Measurements from ENCODE around the gene SPTBN5. TPM values are rescaled to one million over a fixed set of nuclear protein-coding genes. Genes with fewer than 3 reads are reported as not detected.

SPTBN5 gene
- total RNA-seq, 1 experiment from 2014 or later: 2.3 TPM

GRCh38 chr15:41849204-41849603 lies 44.6 kb downstream of the SPTBN5 start:
- no peak for DNase-seq (ENCODE audit: low read depth)

DNA sequence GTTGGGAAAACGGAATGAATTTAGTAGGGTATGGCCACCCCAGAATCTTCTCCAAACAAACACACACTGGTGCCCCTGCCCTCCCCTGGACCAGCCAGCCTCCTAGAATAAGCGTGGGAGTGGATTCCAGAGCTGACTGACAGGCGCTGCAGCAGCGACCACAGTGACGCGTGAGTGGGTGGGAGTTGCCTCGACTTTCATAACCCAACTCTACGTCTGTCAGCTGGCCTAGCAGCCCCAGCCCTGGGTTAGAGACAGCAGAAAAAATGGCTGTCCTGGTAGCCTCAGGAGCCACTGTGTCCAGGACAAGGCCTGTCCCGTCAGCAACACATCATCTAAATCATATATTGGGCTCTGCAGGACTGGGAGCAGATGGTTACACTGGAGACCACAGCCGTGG lies 45.2 kb downstream of the SPTBN5 start:
- no peak for DNase-seq (ENCODE audit: low read depth)

GRCh38 chr15:41847981-41848380 lies 45.9 kb downstream of the SPTBN5 start:
- DNase-seq (ENCODE audit: low read depth): no peak

- DNase-seq (ENCODE audit: low read depth): no peak
These were observed 46.6 kb downstream of the SPTBN5 start for GRCh38 chr15:41847206-41847605.

DNA sequence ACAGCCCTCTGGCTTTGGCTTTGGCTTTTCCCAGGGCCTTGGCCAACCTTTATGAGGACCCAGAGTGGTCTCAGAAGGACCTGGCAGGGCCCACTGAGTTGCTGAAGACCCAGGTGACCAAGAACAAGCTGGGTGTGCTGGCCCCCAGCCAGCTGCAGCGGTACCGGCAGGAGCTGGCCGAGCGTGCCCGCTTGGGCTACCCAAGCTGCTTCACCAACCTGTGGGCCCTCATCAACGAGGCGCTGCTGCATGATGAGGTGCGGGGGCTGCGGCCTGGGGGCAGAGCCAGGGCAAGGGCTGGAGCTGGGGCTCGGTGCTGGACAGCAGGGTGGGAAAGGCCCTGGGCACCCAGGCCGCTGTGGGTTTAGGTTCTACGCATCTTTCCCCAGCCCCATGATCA lies 49.0 kb downstream of the SPTBN5 start:
- DNase-seq (ENCODE audit: low read depth): no peak

GRCh38 chr15:41843571-41843970 lies 50.3 kb downstream of the SPTBN5 start:
- DNase-seq (ENCODE audit: low read depth): no peak

- DNase-seq (ENCODE audit: low read depth): no peak
These were observed 51.6 kb downstream of the SPTBN5 start for GRCh38 chr15:41842229-41842628.

DNA sequence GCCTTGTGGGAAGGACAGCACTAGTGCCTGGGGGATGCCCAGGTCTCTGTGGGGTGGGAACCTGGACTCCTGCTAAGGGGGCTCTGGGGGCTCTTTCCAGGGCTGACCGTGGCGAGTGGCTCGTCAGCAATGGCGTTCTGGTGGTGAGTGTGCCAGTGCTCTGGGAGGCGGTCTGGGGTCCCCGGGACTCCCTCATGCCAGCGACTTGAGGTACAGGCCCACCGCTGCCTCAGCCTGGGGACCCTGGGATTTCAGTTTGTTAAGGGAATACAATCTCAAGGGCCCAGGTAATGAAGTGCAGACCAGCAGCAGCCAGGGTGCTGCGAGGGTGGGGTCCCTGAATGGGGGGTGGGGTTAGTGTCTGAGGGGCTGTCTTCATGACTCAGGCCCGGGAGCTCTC lies 52.7 kb downstream of the SPTBN5 start:
- no peak for DNase-seq (ENCODE audit: low read depth)

- no peak for DNase-seq (ENCODE audit: low read depth)
These were observed 53.2 kb downstream of the SPTBN5 start for GRCh38 chr15:41840673-41841072.

- no peak for DNase-seq (ENCODE audit: low read depth)
These were observed 53.9 kb downstream of the SPTBN5 start for GRCh38 chr15:41839781-41840491.

DNA sequence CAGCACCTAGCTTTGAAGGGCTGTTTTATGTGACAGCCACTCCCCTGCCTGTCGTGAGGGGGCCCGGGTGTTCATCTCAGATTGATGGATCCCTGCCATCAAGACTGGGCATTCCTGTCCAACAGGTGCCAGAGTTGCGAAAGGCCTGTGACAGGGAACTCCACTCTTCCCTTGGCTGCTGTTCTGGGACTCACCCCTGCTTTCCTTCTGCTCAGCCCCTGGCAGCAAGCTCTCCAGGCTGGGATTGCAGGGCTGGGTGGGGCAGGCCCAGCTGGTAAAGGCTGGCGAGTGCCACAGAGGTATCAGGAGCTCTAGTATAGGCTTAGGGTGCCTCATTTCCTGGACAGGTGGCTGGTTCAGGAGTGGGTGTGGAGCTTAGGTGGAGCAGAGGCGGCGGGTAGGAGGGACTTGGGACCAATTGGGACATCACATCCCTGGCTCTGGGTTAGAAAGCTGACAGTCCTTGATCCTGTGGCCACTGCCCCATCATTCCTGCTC lies 55.4 kb downstream of the SPTBN5 start, which contains the start of gene PLA2G4B:
Gene PLA2G4B, plus strand, starts transcription at position 448 of the 498 bp plus-strand sequence. CDS start 67 bp downstream, outside the sequence.
- no peak for DNase-seq (ENCODE audit: low read depth)

DNA sequence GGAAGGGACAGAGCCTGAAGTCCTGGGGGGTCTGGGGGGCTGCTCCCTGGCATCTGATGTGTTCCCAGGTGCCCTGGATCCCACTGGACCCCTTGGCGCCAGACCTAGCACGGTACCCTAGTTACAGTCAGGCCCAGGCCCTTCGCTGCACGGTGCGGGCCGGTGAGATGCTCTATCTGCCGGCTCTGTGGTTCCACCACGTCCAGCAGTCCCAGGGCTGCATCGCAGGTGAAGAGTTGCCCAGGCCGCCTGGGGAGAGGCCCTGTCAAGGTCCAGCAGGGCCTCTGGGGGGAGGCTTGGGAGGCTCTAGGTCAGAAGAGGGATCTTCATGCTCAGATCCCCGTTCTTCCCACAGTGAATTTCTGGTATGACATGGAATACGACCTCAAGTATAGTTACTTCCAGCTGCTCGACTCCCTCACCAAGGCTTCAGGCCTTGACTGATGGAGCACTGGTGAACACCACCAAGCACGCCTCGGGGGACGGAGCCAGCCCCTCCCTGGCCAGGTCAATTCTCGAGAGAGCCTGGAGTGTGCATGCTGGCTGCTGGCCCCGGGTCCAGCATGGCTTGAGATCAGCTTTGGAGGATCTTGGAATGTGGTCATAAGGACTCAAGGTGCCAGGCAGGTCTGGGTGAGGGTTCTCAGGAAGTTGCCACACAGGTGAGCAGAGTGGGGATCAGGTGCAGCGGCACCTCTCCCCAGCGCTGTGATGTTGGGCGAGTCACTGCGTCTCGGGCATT lies 57.0 kb downstream of the SPTBN5 start:
- no peak for DNase-seq (ENCODE audit: low read depth)

- no peak for DNase-seq (ENCODE audit: low read depth)
These were observed 57.8 kb downstream of the SPTBN5 start for GRCh38 chr15:41836073-41836472.

DNA sequence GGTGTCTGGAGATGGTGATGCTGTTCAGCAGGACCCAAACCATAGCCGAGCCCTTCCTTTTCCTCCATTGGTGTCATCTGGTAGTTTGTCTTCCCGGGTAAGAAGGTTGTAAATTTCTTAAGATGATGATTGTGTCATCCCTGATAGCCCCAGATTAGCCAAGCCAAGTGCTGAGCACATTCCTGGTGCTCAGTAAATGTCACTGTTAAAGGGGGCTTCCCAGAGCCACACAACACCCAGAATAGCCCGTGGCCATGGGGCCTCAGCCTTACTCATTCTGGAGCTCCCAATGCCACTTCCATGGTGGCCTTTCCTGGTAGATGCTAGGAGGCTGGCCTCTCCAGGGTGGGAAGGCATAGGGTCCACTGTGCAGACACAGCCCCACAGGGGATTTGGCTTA lies 59.8 kb downstream of the SPTBN5 start:
- DNase-seq (ENCODE audit: low read depth): no peak

- DNase-seq (ENCODE audit: low read depth): no peak
These were observed 61.0 kb downstream of the SPTBN5 start for GRCh38 chr15:41832875-41833274.

DNA sequence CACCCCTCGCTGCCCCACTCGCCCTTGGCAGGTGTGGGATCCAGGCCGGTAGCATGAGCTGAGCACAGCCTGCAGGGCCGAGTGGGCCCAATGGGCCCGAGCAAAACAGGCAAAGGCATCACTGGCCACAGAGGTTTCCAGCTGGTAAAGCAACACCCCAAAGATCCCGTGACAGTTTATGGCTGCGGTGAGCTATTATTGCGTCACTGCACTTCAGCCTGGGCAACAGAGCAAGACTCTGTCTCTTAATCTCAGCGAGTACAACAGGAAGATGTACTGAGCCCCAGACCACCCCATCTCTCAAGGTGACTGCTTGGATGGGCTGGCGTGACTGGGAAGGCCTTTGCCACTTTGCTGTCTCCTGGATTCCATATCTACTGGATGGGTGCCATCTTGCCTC lies 61.6 kb downstream of the SPTBN5 start:
- no peak for DNase-seq (ENCODE audit: low read depth)

DNA sequence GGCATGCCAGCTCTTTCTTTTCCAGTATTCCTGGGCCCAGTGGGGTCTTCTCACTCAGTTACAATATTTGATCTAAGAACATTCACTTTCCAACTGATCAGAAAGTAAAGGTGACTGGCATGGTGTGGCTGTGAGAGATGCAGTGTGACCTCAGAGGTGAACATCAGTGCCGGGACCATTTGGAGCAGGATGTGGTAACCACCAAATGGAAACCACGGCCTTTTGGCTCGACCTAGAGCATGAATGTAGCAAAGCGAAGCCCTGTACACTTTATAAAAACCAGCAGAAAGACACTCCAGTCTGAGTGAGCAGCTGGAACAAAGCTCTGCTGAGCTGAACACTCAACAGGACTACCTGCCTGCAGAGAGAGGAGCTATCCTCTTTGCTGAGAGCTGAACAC lies 62.6 kb downstream of the SPTBN5 start:
- DNase-seq (ENCODE audit: low read depth): peak; percentile 41

DNA sequence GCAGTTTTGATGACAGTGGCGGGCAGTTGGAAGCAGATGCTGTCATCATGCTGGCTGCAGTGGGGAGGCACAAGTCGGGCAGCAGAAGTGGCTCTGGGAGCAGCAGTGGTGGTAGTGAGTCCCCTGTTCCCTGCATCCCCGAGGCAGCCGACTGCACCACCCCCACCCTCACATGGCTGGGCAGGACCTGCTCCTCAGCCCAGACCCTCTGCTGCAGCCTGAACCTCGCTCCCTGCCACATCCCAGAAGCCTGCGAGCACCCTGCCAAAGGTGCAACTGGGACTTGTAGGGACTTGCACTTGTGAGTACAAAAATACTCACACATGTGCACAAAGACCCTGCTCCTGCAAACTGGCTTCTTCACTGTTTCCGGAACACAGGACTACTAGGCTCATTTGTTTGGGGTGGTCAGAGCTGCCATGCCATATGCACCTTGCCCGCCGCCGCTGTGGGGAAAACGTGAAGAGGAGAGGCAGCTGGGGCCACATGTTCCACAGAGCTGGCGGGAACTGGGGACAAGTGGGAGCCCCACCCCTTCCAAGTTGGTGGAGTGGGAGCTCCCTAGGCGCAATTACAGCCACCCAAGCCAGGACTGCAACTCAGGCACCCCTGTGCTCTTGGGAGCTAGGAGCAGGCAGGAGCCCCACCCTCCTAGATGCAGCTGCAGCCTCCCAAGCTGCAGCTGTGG lies 63.8 kb downstream of the SPTBN5 start:
- no peak for DNase-seq (ENCODE audit: low read depth)

DNA sequence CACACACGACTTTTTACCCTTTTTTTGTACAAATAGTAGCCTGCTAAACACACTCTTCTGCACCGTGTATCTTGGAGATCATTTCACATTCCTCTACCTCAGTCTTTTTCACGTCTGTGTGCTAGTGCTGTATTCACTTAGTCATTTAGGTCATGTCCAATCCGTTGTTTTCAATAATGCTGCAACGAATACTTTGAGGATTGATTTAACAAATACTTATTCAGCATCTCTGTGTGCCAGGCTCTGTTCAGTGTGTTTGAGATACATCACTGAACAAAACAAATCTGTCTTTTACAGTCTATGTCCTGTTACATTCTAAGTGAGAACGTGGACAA lies 65.1 kb downstream of the SPTBN5 start:
- no peak for DNase-seq (ENCODE audit: low read depth)

DNA sequence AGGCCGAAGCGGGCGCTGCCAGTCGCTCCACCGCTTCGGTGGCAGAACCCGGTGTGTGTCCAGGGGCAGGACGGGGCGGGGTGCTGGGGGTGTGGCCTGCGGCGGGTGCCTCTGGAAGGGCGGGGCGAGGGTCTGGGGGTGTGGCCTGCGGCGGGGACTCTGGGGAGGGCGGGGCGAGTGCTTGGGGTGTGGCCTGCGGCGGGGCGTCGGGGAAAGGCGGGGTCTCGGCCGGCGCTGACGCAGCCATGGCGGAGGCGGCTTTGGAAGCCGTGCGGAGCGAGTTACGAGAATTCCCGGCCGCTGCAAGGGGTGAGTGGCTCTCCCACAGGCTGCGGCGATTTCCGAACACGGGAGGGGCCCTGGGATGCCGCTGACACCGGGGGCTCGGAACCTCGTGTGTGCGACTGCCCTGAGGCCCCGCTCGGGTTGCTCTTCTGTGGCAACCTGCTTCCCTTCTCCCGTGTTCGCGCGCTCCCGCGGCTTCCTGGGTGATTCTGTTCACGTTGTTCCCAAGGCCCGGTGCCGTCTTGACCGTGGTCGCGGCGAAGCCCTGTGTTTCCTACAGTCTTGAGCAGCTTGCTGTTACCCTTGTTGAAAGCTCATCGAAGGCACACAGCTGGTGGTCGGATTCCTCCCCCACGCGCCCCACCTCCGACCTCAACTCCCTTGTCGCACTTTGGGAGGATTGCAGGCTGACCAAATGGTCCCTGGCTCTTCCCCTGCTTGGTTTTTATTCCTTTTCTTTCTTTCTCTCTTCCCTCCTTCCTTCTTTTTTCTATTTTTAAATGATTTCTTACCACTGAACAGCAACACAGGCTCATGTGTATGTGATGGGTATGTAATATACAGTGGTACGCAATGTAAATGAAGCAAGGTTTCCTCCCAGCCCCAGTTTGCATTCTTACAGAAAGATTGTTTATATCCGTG lies 65.7 kb downstream of the SPTBN5 start, which contains the start of gene JMJD7:
Gene JMJD7, plus strand, starts transcription at position 213 of the 927 bp plus-strand sequence. Its CDS starts 33 bp downstream, at position 246.
- DNase-seq (ENCODE audit: low read depth): peak; percentile 63

DNA sequence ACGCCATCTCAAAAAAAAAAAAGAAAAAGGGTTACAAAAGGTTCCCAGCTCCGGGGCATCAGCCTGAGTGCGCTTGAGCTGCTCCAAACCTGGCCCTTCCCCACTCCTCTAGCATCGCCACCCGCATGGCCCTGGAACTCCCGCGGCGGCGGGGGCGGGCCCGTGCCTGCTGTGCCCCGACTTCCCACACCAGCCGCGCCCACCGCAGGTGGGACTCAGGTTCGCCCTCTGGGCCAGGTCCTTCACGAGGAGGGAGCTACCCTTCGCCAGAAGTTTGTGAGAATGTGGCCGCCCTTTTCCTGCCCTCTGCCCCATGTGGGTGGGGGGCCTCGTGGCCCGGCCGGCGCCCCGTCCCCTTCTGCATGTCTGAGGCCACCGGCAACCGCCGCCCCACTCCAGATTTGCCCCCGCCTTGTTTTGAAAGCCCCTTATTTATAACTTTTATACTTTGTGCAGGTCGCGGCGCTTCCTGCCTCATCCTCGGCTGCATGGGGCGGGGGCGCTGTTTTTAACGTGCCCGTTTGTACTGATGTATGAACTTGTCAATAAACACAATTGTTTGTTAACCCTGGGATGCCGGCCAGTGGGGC lies 66.5 kb downstream of the SPTBN5 start:
- DNase-seq (ENCODE audit: low read depth): no peak
